HG02840 (cell line): ENCODE measurements around the gene LRMDA.

Experiments used
- ATAC-seq: cut with Tn5 transposase; IDR thresholded peaks from one replicate; pipeline ENCODE4 v1.9.1; 2021; ENCODE audit warnings: mild to moderate bottlenecking, moderate library complexity, moderate number of reproducible peaks; ENCODE audit not compliant: unreplicated experiment, low FRiP score

Gene LRMDA

GRCh38 chr10:76408646-76409045, 977.2 kb downstream of the LRMDA start:
- ATAC-seq, result no peak

GRCh38 chr10:76411729-76412435, 980.5 kb downstream of the LRMDA start:
- ATAC-seq, result no peak

- ATAC-seq, result no peak
Observed at GRCh38 chr10:76415554-76415953, 984.1 kb downstream of the LRMDA start.

- ATAC-seq, result no peak
Observed at GRCh38 chr10:76416642-76417041, 985.2 kb downstream of the LRMDA start.

DNA sequence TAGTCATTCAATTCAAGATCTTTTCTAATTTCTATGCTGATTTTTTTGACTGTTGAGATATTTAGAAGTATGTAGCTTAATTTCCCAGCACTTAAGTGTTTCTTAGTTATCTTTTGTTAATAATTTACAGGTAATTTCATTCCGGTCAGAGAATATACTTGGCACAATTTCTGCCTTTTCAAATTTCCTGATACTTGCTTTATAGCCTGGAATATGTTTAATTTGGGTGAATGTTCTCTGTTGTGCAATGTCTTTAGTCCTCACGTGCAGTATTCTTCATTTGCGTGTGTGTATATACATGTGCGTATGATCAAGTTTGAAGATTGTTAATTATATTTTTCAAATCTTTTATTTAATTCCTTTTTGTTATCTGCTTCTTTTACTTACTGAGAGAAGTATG, 989.3 kb downstream of the LRMDA start:
- ATAC-seq, result no peak

DNA sequence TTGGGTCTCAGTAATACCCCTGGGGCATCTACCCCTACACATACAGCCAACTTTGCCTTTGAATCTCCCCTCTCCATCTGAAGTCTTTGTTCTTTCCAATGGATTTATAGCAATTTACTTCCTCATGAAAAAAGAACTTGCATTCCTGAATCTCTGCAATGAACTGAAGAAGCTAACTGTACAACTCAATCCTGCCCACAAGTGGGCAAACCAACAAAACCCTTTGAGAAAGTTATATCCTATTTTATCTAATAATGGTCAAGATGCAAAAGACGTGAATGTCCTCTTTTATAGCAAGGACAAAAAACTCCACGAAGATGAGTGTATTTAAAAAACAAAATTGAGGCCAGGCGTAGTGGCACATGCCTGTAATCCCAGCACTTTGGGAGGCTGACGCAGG, 991.3 kb downstream of the LRMDA start:
- no peak for ATAC-seq

- no peak for ATAC-seq
Observed at GRCh38 chr10:76428551-76429367, 997.3 kb downstream of the LRMDA start.

DNA sequence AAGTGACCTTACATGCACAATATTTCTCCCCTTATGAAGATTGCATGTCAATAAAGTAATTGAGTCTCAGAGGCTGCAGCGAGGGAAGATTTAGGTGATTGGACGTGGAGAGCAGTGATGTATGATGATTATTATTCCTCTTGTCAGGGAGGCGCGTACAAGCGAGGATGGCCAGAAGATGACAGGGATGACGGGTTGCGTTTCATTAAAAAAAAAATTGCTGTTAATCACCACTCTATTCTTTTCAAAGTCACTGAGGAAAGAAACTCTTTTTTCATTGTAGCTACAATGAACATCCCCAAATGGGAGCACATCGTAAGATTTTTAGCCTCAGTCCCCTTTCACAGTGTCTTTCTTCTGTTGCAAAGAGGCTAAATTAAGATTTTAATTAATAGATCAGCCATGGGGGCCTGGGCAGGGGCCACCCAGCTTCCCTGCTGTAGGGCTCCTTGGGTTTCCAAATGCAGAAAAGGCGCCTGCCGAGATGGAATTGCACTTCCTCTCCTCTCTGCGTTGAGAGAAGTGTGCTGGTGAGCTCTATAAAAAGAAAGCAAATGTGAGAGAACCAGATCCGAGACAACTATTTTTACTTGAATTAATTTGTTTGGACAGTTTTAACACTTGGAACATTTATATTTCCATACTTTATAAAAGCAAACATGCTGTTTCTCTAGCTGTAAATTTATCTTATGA, 998.1 kb downstream of the LRMDA start:
- ATAC-seq, result no peak

DNA sequence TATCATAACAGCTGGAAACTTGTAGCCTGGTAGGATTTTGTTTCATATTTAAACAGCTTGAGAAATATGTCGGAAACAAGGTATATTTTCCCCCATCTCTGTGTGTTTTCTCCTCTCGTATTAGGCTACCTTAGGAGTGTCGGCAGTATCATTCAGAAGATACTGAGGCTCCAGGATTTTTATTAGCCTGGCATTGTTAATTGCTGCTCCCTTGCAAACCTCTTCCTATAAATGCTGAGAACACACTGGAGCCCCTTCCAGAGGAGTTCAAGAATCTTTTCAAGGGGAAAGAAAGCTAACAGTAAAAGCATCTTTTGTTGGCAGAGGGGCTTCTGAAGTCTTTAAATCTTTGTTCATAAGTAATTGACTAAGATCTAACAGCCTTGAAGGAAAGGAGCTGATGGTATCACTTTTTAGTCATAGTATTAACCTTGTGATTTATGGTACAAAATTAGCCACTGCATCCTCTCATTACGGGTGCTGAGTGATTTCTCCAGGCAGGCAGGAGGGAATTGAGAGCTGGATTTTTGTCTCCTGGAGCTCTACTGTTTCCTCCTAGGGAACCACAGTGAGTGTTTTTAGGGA, 998.7 kb downstream of the LRMDA start:
- no peak for ATAC-seq

- ATAC-seq, result no peak
Observed at GRCh38 chr10:76432016-76433012, 1000.9 kb downstream of the LRMDA start.

DNA sequence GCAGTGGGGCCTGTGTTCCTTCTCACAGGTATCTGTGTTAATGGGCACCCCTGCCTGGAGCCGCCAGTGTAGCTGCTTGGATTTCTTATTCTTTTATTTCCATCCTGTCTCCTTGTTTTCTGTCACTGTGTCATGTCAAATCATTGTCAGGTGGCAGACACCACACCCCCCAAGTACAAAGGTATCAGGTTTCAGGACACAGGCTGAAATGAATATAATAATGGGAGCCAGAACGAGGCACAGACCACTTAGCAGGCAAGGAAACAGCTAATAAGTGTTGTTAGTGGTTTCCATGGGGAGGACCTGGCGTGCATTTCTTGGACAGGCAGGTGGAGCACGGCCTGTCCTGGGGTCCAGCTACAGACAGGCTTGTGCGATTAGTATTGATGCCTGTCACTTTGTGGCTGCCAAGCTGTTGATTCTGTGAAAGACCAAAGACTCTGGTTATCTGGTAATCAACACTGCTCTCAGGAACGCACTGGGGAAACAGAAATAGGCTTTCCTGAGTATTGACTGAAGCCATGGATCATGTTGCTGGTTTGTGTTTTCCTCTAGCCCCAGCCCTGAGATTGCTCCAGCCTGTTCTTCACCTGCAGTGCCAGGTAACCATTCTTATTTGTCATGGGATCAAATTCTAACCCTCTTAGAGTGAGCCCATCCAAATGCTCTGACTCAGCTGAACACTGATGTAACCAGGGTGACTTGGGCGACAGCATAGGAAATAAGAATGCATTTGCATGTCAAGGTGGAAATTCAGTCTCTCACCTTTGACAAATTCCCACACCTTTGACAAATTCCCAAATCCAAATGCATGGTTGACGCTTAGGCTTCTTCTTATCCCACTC, 1002.0 kb downstream of the LRMDA start:
- ATAC-seq, result no peak

GRCh38 chr10:76435157-76435556, 1003.7 kb downstream of the LRMDA start:
- ATAC-seq, result no peak

DNA sequence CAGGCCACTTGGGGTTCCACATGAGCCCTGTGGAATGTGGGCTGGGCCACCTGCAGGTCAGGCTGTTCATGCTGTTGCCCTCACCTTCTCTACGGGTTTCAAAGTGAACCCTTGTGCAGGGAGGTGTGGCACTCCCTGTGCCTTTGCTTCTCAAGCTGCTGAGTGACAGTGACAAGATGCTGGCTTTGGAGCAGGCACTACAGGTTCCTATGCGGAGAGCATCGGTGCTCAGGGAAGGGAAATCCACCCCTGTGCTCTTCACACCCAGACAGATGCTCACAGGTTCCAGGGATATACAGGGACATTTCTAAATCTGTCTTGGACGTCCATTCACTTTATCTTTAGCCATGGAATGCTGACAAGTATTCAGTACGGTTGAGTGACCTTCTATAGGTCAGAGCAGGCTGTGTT, 1005.0 kb downstream of the LRMDA start:
- no peak for ATAC-seq

DNA sequence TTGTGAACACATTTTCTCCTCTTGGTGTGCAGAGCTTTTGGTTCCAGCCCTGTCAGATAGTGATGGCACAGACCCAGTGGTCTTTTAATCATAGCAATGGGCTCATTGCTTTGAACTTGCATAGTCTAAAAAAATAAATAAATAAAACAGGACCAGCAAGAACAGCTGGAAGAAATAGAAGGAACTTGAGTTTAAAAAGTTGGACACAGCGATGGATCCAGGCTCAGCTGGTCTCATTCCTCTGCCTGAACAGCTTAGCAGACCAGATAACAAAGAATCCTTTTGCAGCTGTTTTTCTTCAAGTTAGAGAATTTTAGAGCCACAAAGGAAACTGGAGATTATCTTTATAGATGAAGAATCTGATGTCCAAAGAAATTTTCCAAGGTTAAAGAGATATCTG, 1005.6 kb downstream of the LRMDA start:
- no peak for ATAC-seq

GRCh38 chr10:76440426-76440825, 1009.0 kb downstream of the LRMDA start:
- ATAC-seq, result no peak

- ATAC-seq, result no peak
Observed at GRCh38 chr10:76442113-76442512, 1010.7 kb downstream of the LRMDA start.

DNA sequence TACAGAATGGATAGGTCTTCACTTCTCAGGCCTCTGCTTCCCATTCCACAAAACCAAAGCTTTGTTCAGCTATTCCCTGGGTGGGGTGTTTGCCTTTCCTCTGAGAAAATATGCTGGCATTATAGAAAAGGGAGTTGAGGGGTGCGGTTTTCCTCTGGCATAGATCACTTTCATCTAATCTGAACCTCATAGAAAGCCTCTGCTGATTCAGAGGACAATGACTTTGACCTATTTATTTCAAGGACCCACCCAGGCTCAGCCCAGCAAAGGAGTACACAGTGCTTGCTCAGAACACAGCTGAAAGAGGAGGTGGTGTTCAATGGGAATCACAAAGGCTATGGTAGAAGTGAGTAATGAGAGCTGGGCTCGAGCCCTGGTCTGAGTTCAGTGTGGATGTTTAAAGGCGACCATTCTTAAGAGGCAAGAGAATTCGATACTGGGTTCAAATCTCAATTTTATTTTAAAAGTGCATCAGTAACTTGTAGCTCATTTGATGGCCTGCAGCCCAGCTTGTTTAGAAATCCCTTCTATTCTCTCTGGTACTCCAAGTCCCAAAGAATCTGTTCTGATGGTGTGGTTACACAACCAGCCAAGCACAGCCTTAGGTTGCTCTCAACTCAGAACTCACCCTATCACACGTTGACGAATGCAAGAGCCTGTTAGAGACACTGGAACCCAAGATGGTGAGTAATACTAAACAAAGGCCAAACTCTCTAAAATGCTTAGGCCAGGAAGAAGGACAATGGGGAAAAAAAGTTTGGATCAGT, 1012.8 kb downstream of the LRMDA start:
- ATAC-seq, result no peak

DNA sequence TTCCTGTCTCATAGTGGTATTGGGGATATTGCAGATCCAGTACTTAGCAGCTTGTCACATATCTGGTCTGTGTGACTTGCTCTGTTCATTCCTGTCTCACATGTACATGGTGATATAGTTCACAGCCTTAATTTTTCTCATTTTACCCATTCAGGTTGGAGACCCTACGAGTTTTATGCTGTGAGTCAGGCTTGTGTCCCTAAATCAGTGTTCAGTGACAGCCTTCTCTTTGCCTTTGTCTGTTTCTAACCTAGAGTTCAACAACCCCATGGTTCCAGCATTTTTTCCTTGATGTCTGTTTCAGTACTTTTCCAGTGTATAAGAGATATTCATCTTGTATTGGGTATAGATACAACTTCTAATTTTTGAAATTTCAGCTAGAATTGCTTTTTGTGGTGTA, 1016.2 kb downstream of the LRMDA start:
- no peak for ATAC-seq
